GM10266 (cell line): ENCODE results near the gene PLEKHA5.
"Not testable (repeated sequence)": the region's sequence is repeated elsewhere in the genome, so short reads cannot be mapped to it uniquely, and the experiment has no call there.

Experiments used
- DNase-seq: peaks from one replicate; pipeline ENCODE4 v3.0.0; 2012; ENCODE audit errors: extremely low spot score
- TF ChIP-seq, protein P1 (sequence below): IDR thresholded peaks from 2 replicates; pipeline ENCODE4 v1.5.1; 2012; ENCODE audit warnings: mild to moderate bottlenecking, low read depth; ENCODE audit not compliant: control insufficient read depth, insufficient read depth; ENCODE audit errors: missing control alignments

Gene PLEKHA5

DNA sequence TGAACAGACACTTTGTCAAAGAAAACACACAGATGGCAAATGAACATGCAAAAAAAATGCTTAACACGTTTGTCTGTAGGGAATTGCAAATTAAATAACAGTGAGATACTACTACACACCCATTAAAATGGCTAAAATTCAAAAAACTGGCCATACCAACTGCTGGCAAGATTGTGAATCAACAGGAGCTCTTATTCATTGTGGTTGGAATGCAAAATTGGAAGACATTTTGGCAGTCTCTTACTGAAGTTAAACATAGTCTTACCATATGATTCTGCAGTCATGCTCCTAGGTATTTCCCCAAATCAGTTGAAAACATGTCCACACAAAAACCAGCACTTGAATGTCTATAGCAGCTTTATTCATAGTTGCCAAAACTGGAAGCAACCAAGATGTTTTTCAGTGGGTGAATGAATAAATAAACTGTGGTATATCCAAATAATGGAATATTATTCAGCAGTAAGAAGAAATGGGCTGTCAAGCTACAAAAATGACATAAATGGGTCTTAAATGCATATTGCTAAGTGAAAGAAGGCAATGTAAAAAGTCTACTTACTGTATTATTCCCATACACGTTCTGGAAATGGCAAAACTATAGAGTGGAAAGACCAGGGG, 91.4 kb downstream of the PLEKHA5 start:
- no peak for DNase-seq
- TF ChIP-seq, protein P1, sequence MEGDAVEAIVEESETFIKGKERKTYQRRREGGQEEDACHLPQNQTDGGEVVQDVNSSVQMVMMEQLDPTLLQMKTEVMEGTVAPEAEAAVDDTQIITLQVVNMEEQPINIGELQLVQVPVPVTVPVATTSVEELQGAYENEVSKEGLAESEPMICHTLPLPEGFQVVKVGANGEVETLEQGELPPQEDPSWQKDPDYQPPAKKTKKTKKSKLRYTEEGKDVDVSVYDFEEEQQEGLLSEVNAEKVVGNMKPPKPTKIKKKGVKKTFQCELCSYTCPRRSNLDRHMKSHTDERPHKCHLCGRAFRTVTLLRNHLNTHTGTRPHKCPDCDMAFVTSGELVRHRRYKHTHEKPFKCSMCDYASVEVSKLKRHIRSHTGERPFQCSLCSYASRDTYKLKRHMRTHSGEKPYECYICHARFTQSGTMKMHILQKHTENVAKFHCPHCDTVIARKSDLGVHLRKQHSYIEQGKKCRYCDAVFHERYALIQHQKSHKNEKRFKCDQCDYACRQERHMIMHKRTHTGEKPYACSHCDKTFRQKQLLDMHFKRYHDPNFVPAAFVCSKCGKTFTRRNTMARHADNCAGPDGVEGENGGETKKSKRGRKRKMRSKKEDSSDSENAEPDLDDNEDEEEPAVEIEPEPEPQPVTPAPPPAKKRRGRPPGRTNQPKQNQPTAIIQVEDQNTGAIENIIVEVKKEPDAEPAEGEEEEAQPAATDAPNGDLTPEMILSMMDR, result no peak

DNA sequence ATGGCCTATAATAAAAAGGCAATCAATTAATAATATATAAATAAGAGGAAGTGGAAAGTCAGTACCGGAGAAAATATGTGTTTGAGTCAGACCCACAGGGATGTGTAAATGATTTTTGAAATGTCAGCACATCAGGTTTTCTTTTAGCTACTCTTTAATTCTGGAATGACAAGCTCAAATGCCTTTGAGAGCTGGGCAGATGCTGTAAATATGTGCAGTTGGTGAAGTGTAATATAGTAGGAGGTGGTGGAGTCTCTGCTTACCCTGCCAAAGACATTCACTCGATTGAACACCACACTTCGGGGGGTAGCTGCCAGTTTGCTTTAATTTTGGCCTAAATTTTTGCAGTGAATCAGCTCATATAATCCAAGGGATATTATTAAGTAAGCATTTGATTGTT, 93.0 kb downstream of the PLEKHA5 start:
- DNase-seq, result no peak
- TF ChIP-seq, protein P1, result no peak

DNA sequence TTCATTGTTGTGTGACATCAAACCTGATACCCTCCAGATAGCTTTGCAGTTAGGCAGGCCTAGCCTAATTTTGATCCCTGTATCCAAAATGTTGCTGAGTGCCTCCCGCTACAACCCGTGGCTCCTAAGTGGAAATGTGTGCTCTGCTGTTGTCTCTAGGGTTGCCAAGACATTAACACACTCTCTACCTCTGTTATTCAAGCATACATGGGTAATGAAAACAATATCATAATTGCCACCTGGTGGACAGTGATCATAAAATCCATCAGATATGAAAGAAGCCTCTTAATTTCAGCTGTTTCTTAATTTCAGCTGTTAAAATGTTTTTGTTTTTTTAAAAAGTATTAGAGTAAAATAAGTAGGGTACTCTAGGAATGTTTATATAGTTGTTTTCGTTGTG, 93.5 kb downstream of the PLEKHA5 start:
- DNase-seq, result no peak
- TF ChIP-seq, protein P1, result no peak

DNA sequence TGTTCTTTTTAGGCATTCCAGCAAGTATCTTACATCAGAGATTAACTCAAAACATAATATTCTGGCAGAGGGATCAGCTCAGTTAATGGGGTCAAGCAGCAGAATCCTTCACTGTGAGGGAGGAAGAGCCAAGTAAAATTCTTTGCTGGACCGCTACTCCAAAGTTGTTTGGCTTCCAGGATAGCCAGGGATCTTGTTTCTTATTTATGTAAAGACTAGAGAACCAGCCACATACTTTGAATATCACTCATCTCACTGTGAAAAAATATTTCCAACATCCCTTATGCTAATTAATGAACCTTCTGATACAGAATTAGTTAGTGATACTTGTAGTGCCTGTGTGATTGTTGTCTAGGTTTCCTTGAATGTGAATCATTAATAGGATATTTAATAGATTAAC, 94.2 kb downstream of the PLEKHA5 start:
- TF ChIP-seq, protein P1, result no peak
- no peak for DNase-seq

DNA sequence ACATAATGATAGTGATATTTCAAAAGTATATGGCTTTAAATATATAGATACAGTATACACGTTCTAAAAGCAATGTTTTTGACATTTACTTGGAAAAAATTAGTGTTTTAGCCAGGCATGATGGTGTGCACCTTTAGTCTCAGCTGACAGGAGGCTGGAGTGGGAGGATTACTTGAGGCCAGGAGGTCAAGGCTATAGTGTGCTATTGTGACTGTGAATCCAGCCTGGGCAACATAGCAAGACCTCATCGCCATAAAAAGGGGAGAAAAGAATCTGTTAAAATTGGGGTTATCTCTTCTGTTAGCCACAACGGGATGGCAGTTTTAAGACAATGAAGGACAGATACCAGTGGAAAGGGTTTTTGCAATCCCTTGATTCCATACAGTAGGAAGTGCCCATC, 95.2 kb downstream of the PLEKHA5 start:
- TF ChIP-seq, protein P1, result no peak
- no peak for DNase-seq

DNA sequence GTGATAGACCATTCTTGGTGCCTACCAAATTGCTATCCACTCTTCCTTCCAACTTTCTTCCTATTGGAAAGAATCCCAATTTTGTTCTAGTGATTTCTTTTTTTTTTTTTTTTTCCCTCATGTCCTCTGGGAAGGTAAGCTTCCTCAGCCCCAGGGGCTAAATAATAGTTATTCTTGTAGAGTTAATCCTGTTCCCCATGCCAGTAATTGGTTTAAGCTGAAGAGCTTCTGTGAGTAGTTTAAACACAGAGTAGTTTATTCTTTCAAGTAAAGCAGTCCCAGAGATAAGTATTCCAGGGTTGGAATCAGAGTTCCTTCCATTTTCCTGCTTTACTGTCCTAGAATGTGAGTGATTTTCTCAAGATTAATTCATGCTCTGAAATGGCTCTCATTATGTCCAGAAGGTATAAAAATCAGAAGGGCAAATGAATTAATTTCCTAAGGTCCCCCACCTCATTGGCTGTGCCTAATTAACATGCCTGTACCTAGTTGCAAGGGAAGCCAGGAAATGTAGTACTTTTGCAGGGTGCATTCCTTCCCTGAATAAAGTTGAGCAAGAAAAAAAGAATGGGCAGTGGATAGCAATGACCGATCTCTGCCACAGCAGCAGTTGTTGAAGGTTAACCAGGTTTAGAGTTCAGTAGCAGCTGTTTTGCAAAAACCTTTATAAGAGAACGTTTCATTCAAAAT, 97.8 kb downstream of the PLEKHA5 start:
- no peak for DNase-seq
- TF ChIP-seq, protein P1, result no peak

DNA sequence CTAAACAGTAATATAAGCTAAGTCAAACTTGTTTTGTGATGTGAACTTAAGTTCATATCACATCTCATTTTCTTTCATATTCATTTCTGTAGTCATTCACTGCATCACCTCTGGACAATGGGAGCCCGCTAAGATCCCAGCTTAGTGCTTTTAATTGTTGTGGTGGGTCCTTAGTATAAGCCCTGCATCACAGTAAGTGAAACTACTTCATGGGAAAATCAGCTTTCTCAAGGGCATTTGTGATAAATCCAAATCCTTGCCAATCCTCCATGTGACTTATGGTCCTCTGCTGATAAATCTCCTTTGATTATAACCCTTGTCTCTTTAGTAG, 98.3 kb downstream of the PLEKHA5 start:
- TF ChIP-seq, protein P1, result no peak
- no peak for DNase-seq

DNA sequence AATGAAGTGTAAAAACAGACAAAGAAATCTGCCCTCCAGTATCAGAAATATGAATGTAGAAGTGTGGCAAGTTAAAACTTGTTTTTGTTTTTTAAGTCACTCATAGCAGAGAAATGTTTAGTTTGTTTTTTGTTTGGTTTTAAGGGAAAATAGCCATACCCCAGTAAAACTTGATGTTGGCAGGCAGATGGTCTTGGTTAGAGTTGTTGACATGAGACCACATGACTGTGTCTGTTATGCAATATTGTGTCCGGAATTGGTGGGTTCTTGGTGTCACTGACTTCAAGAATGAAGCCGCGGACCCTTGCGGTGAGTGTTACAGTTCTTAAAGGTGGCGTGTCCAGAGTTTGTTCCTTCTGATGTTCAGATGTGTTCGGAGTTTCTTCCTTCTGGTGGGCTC, 99.5 kb downstream of the PLEKHA5 start:
- not testable (repeated sequence) for DNase-seq
